Fibroblast of gingiva (primary cell): Measurements from ENCODE around the gene ATP5F1B.
"Not testable (repeated sequence)": the region's sequence is repeated elsewhere in the genome, so short reads cannot be mapped to it uniquely, and the experiment has no call there.

ENCODE experiments used
- DNase-seq: peaks from one replicate; pipeline ENCODE4 v3.0.0-alpha.2; 2011; ENCODE audit warnings: low read depth

ATP5F1B gene

DNA sequence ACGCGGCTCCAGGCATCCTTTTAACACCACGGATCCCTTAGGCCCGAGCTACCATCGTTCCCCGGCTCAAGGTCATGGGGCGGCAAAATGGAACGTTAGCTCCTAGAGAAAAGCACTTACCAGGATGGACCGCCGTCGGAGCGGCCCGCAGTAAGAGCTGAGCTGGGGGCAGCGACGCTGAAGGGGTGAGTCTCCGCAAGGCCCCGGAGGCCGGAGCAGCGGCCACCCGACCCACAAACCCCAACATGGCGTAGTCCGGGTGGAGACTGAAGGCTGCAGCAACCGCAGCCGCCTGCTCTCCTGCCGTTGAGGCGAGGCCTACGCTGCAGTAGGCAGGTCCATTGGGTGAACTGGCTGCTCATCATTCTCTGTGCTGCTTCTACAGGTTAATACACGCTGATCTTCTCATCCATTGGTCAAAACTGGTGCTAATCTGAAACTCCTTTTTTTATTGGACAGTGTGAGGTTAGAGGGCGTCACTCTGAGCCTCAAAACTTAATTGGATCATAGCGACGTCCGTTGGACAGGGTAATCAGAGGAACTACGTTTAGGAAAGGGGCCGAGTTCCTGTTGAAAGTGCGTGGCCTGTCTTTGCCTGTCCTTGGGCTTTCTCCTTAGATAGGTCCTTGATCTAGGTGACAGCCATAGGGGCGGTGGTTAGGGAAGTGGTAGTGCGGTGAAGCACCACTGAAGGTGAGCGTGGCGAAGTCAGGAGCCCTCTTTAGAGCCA is at the start of gene ATP5F1B:
Gene ATP5F1B, minus strand, starts transcription at position 268 of the 730 bp plus-strand sequence. Its CDS starts 21 bp downstream, at position 247.
- peak; percentile 100 for DNase-seq

DNA sequence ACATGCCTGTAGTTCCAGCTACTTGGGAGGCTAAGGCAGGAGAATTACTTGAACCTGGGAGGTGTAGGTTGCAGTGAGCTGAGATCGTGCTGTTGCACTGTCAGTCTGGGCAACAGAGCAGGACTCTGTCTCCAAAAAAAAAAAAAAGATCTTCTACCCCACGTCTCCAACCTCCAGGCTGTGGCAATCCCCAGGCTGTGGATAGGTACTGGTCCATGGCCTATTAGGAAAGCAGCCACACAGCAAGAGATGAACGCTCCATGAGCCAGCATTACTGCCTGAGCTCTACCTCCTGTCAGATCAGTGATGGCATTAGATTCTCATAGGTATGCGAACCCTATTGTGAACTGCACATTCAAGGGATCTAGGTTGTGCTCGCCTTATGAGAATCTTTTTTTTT is 48.4 kb upstream of the ATP5F1B start:
- no peak for DNase-seq

DNA sequence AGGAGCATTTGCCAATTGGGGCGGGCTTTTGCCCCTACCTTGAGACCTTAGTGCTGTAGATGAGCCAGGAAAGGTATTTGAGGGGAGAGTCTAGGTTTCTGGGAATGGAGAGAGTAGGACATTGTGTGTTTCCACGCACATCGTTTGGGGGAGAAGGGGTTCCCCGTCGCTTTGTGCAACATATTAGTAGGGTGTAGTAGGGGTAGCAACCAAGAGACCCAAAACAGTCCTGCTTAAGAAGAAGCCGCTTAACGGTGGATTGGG is 43.0 kb upstream of the ATP5F1B start:
- no peak for DNase-seq

DNA sequence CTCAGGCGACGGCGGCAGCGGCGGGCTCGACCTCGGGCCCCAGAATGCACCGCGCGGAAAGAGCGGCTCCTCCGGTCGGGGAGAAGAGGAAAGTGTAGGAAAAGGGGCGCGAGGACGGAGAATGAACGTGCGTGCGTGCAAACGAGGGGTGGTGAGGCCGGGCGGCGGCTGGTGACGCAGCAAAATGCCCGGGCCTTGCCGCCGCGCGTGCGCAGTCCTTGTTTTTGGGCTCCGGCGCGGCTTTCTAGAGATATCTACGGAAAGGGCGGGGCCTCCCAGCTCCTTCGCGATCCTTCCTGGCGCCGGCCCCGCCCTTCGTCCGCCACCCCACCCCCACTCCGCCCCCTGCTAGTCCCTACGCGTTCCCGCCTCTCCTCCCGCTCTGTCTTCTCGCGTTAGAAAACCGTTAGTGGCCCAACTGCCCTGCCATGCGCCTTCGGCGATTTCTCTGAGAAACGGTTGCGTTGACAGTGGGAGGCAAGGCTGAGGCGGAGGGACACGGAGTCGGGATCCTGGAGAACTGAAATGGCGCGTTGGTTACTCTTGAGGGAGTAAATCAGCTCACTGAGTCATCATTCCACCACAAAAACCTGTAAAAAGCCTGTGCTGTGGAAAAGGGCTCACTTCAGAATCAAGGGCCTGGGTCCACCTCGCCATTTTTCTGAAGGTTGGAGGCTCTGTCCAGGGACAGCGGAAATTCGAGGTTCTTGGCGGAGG is 42.5 kb upstream of the ATP5F1B start, which contains the start of gene PTGES3:
Gene PTGES3, minus strand, starts transcription at position 156 of the 717 bp plus-strand sequence. CDS start 285 bp downstream, outside the sequence.
- DNase-seq: peak; percentile 98

GRCh38 chr12:56687223-56688128 is 41.7 kb upstream of the ATP5F1B start:
- peak; percentile 17 for DNase-seq

DNA sequence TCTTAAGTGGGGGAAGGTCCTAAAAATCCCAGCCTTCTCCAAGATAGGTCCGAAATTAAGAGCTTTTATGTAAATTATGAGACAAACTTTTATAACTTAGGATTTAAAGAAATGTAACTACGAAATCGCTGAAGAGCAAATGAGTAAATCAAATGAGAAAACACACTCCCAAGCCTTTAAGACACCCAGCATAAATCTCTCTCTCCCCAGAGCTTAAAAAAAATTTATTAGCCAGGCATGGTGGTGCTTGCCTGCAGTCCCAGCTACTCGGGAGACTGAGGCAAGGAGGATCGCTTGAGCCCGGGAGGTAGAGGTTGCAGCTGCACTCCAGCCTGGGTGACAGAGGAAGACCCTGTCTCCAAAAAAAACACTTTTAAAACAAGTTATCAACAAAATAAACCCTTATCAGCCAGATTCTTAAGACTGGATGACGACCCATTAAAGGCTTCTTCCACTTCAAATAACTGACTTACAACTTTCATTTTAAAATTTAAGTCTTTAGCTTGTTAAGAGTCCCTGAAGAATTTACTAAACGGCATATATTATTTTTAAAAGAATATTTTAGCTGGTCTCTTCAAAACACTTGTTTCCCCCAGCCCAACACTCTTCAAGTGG is 39.1 kb upstream of the ATP5F1B start:
- DNase-seq: no peak

GRCh38 chr12:56682323-56682722 is 36.5 kb upstream of the ATP5F1B start:
- DNase-seq: no peak

DNA sequence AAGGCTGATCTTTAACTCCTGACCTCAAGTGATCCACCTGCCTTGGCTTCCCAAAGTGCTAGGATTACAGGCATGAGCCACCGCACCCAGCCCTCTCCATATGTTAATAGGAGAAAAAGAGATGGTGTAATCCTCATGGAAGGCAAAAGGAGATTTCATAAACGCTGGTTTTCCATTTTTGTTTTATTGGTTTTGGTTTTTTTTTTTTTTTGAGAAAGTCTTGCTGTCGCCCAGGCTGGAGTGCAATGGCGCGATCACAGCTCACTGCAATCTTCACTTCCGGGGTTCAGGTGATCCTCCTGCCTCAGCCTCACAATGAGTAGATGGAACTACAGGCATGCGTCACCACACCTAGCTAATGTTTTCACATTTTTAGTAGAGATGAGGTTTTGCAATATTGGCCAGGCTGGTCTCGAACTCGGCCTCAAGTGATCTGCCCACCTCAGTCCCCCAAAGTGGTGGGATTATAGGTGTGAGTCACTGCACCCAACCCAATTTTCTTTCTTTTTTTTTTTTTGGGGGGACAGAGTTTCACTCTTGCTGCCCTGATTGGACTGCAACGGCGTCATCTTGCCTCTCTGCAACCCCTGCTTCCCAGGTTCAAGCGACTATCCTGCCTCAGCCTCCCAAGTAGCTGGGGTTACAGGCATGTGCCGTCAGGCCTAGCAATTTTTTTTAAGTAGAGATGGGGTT is 34.2 kb upstream of the ATP5F1B start:
- no peak for DNase-seq

DNA sequence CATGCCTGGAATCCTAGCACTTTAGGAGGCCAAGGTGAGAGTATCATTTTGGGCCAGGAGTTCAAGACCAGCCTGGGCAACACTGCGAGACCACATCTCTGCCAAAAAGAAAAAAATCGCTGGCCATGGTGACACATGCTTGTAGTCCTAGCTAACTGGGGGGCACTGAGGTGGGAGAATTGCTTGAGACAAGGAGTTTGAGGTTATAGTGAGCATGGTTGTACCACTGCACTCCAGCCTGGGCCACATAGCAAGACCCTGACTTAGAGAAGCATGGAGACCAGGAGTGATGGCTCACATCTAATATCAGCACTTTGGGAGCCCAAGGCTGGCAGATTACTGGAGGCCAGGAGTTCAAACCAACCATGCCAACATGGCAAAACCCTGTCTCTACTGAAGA is 33.1 kb upstream of the ATP5F1B start:
- DNase-seq: no peak

DNA sequence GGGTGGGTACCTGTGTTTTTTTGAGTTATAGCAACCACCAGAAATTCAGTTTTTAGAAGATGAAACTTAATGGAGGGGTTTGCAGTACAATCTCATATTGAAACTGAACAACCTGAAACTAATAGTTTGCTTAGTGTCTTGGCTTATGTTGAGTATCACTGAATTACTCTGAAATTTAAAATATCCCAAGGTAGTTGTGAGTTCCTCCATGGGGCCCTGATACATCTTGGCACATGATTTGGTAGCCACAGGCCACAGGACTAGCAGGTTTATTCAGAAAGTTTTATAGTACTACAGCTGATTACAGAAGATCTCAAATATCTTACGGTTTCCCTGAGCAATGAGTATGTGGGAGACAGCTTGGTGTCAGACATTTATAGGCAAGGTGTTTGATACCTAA is 31.9 kb upstream of the ATP5F1B start:
- no peak for DNase-seq

DNA sequence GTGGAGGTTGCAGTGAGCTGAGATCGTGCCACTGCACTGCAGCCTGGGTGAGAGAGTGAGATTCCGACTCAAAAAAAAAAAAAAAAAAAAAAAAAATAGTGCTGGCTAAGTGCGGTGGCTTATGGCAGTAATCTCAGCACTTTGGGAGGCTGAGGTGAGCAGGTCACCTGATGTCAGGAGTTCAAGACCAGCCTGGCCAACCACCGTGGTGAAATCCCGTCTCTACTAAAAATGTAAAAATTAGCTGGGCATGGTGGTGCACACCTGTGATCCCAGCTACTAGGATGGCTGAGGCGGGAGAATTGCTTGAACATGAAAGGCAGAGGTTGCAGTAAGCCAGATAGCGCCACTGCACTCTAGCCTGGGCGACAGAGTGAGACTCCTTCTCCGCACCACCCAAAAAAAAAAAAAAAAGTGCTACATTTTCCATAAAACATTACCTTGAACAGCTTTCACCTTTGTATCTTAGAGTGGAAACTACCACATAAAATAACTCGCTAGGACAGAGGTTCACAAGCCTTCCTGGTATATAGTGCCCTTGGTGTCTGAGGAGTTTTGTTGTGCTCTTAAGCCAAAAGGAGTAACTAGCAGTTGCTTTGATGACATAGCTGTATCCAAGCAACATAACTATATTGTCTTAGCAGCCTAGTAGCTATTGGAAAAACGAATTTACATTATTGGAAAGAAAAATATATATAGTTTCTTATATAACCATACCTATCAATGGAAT is 31.2 kb upstream of the ATP5F1B start:
- DNase-seq: no peak

DNA sequence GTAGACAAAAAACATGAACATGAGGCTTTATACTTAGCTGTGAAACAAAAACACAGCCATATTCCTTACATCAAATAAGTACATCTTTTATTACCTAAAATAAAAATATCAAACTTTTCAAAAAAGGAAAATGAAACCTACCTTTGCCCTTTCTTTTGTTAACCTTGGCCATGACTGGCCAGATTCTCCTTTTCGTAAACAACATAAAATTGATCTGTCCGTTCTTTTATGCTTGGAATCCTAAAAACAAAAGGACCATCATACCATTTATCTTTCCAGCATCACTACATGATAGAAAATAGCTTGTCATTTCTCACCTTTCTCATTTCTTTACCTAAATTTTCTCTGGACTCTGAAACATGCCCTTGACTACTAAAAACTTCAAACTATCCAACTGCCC is 25.8 kb upstream of the ATP5F1B start:
- DNase-seq: no peak

DNA sequence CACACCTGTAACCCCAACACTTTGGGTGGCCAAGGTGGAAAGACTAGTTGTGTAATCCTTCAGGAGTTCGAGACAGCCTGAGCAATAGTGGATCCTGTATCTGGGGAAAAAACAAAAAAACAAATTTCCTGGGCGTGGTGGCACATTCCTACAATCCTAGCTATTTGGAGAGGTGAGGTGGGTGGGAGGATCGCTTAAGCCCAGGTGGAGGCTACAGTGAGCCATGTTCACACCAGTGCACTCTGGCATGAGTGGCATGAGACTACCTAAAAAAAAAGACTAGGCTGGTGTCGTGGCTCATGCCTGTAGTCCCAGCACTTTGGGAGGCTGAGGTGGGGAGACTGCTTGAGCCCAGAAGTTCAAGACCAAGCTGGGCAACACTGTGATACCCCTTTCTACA is 25.1 kb upstream of the ATP5F1B start:
- no peak for DNase-seq

DNA sequence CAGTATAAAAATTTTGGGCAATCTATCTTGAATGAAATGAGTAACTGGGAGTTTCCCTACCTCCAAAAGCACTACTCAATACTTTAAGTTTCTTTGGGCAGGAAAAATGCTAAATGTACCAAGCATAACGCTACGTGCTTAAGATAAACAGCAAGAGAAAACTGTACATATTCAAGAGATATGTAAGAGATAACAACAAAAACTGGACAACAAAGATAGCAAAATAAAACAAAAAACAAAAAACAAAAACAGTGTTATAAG is 22.3 kb upstream of the ATP5F1B start:
- DNase-seq: no peak

DNA sequence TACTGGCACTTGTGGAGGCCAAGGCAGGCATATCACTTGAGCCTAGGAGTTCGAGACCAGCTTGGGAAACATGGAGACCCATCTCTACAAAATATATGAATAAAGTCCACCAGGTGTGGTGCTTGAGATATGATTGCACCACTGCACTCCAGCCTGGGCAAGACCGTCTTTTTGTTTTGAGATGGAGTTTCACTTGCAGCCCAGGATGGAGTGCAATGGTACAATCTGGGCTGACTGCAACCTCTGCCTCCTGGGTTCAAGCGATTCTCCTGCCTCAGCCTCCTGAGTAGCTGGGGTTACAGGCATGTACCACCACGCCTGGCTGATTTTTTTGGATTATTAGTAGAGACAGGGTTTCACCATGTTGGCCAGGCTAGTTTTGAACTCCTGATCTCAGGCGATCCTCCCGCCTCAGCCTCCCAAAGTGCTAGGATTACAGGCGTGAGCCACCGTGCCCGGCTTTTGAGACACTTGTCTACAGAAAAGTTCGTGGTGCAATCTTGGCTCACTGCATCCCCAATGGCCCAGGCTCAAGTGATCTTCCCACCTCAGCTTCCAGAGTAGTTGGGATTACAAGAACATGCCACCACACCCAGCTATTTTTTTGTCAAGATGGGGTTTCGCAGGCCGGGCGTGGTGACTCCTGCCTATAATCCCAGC is 16.3 kb upstream of the ATP5F1B start:
- no peak for DNase-seq

GRCh38 chr12:56661560-56661959 is 15.8 kb upstream of the ATP5F1B start:
- no peak for DNase-seq

DNA sequence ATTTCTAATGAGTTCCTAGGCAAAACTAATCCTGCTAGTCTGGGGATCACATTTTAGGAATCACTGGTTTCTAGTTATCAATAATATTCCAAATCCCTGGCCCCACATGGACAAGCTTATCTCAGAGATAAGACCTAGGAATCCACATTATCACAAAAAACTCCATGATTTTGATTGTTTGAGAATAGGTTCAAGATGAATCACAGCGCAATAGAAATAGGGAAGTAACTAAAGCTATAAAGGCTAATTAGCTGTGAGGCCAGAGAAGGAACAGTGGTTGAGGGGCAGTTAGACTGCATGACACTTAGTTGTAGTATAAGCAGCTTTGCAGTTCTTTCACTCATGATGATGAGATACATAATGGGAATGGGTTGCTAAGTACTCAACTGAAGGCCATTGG is 13.1 kb upstream of the ATP5F1B start:
- DNase-seq: no peak

GRCh38 chr12:56657416-56658379 is 11.9 kb upstream of the ATP5F1B start:
- no peak for DNase-seq

GRCh38 chr12:56653781-56654180 is 8.0 kb upstream of the ATP5F1B start:
- not testable (repeated sequence) for DNase-seq

DNA sequence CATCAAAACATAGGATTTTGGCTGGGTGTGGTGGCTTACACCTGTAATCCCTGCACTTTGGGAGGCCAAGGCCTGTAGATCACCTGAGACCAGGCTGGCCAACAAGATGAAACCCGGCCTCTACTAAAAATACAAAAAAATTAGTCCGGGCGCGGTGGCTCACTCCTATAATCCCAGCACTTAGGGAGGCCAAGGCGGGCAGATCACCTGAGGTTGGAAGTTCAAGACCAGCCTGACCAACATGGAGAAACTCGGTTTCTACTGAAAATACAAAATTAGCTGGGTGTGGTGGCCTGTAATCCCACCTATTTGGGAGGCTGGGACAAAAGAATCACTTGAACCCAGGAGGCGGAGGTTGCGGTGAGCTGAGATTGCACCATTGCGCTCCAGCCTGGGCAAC is 2.2 kb upstream of the ATP5F1B start:
- DNase-seq: not testable (repeated sequence)
